ENCODE results near the gene PPP1CB.
A peak's percentile ranks its signal among the peaks of the same experiment; 100 is the strongest.

PPP1CB gene

DNA sequence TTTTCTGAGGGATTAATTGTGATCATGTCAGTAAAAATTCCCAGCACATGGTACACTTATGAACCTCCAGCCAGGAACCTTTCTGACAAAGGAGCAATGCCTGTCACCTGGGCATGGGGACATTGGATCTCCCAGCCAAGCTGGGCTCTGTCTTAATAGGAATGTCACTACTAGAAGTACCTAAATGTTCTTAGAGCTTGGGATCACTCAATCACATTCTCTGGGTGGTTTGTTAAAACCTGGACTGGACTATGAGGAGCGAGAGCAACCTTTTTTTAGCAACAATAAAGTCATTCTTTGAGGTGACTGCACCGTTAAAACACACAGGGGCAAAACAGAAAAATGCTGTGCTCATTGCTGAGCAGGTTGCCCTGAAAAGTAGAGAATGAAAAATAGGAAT lies 6.4 kb upstream of the PPP1CB start:
- DNase-seq (ENCODE audit: low read depth in 2 of 2), result no peak

GRCh38 chr2:28745876-28746275 lies 5.8 kb upstream of the PPP1CB start:
- DNase-seq (ENCODE audit: low read depth in 2 of 2), result no peak

DNA sequence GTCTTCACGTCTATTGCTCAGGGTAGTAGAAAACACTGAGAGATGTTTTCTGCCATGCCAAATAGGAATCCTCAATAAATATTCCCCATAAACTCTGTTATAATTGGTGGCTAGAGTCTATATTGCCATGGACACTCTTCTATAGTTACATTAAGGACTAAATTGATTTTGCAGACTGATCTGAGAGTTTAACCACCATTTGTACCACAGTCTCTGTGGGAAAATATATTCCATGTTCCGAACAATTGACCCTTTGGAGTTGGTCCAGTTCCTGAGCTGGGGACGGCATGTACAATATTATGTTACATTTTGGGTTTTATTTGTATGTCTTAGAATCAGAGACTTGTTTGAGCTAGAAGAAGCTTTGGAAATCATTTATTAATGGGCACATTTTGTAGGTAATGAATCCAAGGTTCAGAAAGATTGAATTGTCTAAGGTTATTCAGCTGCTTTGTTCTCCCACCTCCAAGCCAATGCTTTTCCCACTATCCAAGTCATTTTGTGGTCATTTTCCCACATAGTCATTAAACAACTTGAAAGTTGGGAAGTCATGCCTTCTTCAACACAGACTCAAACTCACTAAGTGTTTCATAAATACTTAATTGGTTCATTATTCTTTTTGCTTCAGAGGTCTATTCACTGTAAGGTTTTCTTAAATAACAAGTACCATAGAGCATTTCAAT lies 5.1 kb upstream of the PPP1CB start:
- no peak for DNase-seq (ENCODE audit: low read depth in 2 of 2)

GRCh38 chr2:28747714-28748113 lies 3.9 kb upstream of the PPP1CB start:
- no peak for DNase-seq (ENCODE audit: low read depth in 2 of 2)

GRCh38 chr2:28748176-28748575 lies 3.5 kb upstream of the PPP1CB start:
- no peak for DNase-seq (ENCODE audit: low read depth in 2 of 2)

- DNase-seq (ENCODE audit: low read depth in 2 of 2), result no peak
These were observed 2.7 kb upstream of the PPP1CB start for GRCh38 chr2:28748941-28749340.

- DNase-seq (ENCODE audit: low read depth in 2 of 2), result no peak
These were observed 2.1 kb upstream of the PPP1CB start for GRCh38 chr2:28749526-28749925.

DNA sequence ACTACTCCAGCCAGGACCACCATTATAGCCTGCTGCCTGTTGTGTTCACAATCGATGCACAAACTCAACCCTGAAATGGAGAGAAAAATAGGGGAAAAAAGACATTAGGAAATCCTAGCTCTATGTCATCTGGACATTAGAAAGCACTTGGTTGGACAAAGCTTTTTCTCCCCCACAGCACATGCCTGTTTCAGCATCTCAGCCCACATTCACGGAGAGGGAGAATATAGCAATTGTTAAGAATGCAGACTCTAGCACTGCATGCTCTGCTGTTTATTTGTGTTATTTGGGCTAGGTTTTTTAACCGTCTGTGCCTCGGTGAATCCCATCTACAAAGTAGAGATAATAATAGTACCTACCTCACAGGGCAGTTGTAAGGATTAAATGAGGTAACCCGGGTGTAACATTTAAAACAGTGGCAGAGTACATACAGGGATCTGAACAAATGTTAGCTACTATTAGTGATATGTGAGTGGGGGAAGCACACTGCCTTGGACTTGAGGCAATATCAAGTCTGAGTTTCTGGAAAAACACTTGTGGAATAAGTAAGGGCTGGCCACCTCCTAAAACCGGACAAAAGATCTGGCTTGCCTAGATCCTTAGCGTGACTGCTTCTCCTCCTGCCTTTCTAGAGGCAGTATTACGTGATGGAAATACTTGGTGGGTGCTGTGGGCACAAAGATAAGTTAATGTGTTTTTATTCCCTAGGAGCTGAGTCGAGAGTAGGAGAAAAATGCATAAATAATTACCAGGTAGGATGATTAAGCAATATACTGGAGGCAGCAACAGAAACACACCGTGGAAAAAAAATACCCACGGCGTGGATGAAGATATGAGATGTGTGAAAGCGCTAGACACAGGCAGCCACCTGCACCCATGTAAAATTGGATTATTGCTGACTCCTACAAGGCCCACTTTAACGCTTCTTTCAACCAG lies 1.0 kb upstream of the PPP1CB start:
- DNase-seq (ENCODE audit: low read depth in 2 of 2), result peak in 1 of 2 donors; percentile 23

- DNase-seq (ENCODE audit: low read depth in 2 of 2), result peak in 1 of 2 donors; percentile 16
These were observed 463 bp downstream of the PPP1CB start for GRCh38 chr2:28751956-28752630.

GRCh38 chr2:28752631-28753376 lies 1.2 kb downstream of the PPP1CB start:
- no peak for DNase-seq (ENCODE audit: low read depth in 2 of 2)

DNA sequence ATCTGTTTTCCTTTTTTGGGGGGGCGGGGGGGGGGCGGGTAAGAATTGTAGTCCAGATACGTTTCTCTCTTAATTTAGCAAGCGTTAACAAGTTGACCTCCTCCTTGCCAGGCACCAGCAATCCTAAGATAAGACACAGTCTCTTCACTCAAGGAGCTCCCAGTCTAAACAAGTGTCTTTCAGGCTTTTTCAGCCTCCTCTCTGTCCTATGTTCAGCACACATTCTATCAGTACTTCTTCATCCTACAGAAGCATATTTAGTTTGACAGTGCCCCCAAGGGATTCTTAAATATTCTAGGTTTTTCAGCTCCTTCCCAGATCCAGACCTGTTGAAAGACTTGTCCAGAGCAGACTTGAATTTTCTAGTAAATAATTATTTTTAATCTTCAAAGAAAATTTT lies 2.7 kb downstream of the PPP1CB start:
- DNase-seq (ENCODE audit: low read depth in 2 of 2), result no peak

GRCh38 chr2:28755421-28755820 lies 3.8 kb downstream of the PPP1CB start:
- DNase-seq (ENCODE audit: low read depth in 2 of 2), result no peak

- DNase-seq (ENCODE audit: low read depth in 2 of 2), result no peak
These were observed 6.8 kb downstream of the PPP1CB start for GRCh38 chr2:28758459-28758858.

DNA sequence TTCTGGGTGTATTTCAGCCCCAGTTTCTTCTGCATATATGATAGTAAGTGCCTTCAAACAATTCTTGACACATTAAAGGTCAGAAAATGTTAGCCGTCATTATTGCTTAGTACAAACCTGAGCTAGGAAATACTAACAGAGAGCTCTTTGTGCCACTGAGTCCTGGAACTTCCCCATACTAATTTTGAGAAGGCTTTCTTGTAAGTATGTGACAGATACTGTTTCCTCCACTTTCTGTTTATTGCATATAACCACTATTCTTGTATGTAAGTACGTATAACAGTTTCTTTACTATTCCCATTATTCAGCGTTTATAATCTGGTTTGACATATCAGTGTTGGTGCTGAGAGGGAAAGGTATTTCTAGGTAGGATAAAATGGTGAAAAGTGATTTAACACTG lies 9.8 kb downstream of the PPP1CB start:
- no peak for DNase-seq (ENCODE audit: low read depth in 2 of 2)

GRCh38 chr2:28764909-28765711 lies 13.5 kb downstream of the PPP1CB start:
- DNase-seq (ENCODE audit: low read depth in 2 of 2), result no peak

DNA sequence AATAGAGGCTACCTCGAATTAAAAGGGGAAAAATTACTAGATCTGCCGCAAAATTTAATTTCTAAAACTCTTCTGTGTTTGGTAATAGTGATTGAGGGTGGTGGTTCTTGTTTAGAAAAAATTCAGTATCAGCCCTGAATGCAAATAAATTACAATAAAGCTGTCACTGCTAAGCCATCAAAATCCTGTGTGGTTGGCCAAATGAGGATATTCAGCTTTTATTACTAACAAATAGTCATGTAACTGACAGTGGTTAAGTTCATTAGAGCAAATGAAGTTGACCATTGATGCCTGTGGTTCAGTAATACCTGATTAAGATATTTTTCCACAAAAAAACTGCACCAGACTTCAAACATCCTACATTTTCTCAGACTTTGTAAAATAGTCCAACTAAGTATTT lies 14.4 kb downstream of the PPP1CB start:
- no peak for DNase-seq (ENCODE audit: low read depth in 2 of 2)

DNA sequence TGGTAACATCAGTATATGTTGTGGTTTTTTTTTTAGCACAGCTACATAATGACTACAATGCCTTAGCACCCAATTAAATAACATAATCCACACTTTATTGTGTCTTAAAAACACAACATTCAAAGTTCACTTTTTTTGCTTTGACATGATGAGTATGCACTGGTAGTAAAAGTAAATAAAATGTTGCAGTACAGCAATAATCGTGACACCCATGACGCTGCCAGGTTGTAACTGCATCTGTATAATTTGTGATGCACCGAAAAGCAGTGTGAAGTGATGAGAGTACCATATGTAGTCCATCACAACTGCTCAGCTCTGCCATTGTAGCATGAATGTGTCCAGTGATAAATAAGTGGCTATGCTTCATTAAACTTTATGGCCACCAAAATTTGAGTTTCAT lies 15.7 kb downstream of the PPP1CB start:
- no peak for DNase-seq (ENCODE audit: low read depth in 2 of 2)

- DNase-seq (ENCODE audit: low read depth in 2 of 2), result no peak
These were observed 16.8 kb downstream of the PPP1CB start for GRCh38 chr2:28768422-28768821.

DNA sequence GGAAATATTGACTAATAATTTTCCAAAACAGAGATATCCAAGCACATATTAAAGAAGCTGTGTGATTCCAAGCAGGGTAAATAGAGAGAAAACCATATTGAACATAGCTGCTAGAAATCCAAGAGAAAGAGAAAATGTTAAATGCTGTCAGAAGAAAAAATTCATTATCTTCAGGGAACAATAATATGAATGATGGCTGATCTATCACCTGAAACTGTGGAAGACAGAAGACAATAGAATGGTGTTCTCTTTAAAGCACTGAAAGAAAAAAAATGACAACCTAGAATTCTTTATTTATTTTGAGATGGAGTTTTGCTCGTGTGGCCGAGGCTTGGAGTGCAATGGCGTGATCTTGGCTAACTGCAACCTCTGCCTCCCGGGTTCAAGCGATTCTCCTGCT lies 17.3 kb downstream of the PPP1CB start:
- DNase-seq (ENCODE audit: low read depth in 2 of 2), result no peak

GRCh38 chr2:28772351-28772750 lies 20.7 kb downstream of the PPP1CB start:
- DNase-seq (ENCODE audit: low read depth in 2 of 2), result no peak

- no peak for DNase-seq (ENCODE audit: low read depth in 2 of 2)
These were observed 24.8 kb downstream of the PPP1CB start for GRCh38 chr2:28776471-28776870.

All from stimulated activated CD4-positive, alpha-beta T cell treated with anti-CD3 and anti-CD28 coated beads, Interleukin-1b, Interleukin-23, amount 100 ng/mL, for 4 hours (primary cell).